Measurements from ENCODE around the gene UMAD1. TPM values are rescaled to one million over a fixed set of nuclear protein-coding genes. Genes with fewer than 3 reads are reported as not detected.

UMAD1 gene
- total RNA-seq, 6 experiments from 2014 or later = 7.6 to 15.3 (median 9.5) TPM

GRCh38 chr7:7701527-7701926 is 61.0 kb downstream of the UMAD1 start:
- TF ChIP-seq POLR2A (IDR thresholded peaks at IDR 0.05) (no peak), CTCF (IDR thresholded peaks at IDR 0.05) (no peak)
- Histone ChIP-seq H3K4me1 (peaks cover 0 to 8% (median 0%) of the 10 kb centered on the region in 4 donors), H3K27ac (no peak overlapping the region), H3K9me3 (no peaks in the 10 kb centered on the region), H3K36me3 (no peaks in the 10 kb centered on the region), H3K4me3 (no peak overlapping the region), H3K27me3 (no peaks in the 10 kb centered on the region)
- no peak for ATAC-seq
- intact Hi-C loops (cut with DNase I) = no loop called here
- no peak for DNase-seq
- WGBS (ENCODE audit: insufficient coverage, low coverage, low lambda C conversion rate, missing lambda C conversion rate) = 80% methylated on average over 1 of the region's 1 CpG

GRCh38 chr7:7702826-7703225 is 62.3 kb downstream of the UMAD1 start:
- Histone ChIP-seq H3K4me3 (no peak overlapping the region), H3K27ac (no peak overlapping the region), H3K27me3 (no peaks in the 10 kb centered on the region), H3K9me3 (no peaks in the 10 kb centered on the region), H3K4me1 (no peaks in the 10 kb centered on the region), H3K36me3 (no peaks in the 10 kb centered on the region)
- intact Hi-C loops (cut with DNase I) = no loop called here
- no peak for DNase-seq
- peak; percentile 58 to 84 (median 72) for ATAC-seq
- 44% methylated on average over 4 of the region's 4 CpGs for WGBS (ENCODE audit: insufficient coverage, low coverage, low lambda C conversion rate, missing lambda C conversion rate)
- TF ChIP-seq CTCF (IDR thresholded peaks at IDR 0.05) (no peak), POLR2A (IDR thresholded peaks at IDR 0.05) (no peak)

- no peak overlapping the region for H3K4me3 ChIP-seq
- ATAC-seq = peak; percentile 44 to 79 (median 50)
- no peaks in the 10 kb centered on the region for H3K9me3 ChIP-seq
- H3K27me3 ChIP-seq = no peaks in the 10 kb centered on the region
- 87% methylated on average over 7 of the region's 7 CpGs for WGBS (ENCODE audit: insufficient coverage, low coverage, low lambda C conversion rate, missing lambda C conversion rate)
- H3K36me3 ChIP-seq = no peaks in the 10 kb centered on the region
- H3K27ac ChIP-seq = no peak overlapping the region
- intact Hi-C loops (cut with DNase I) = no loop called here
- TF ChIP-seq CTCF (IDR thresholded peaks at IDR 0.05) = no peak
- no peak for TF ChIP-seq POLR2A (IDR thresholded peaks at IDR 0.05)
- no peaks in the 10 kb centered on the region for H3K4me1 ChIP-seq
- no peak for DNase-seq
These were observed 62.9 kb downstream of the UMAD1 start for GRCh38 chr7:7703427-7703826.

GRCh38 chr7:7704867-7705266 is 64.3 kb downstream of the UMAD1 start:
- Histone ChIP-seq H3K4me1 (no peaks in the 10 kb centered on the region), H3K27me3 (no peaks in the 10 kb centered on the region), H3K27ac (no peak overlapping the region), H3K4me3 (no peak overlapping the region), H3K36me3 (no peaks in the 10 kb centered on the region), H3K9me3 (no peaks in the 10 kb centered on the region)
- TF ChIP-seq CTCF (IDR thresholded peaks at IDR 0.05) (no peak), POLR2A (IDR thresholded peaks at IDR 0.05) (no peak)
- no peak for ATAC-seq
- WGBS (ENCODE audit: insufficient coverage, low coverage, low lambda C conversion rate, missing lambda C conversion rate) = 80% methylated on average over 4 of the region's 4 CpGs
- intact Hi-C loops (cut with DNase I) = no loop called here
- no peak for DNase-seq

- Histone ChIP-seq H3K27me3 (no peaks in the 10 kb centered on the region), H3K9me3 (no peaks in the 10 kb centered on the region), H3K36me3 (no peaks in the 10 kb centered on the region), H3K4me1 (no peaks in the 10 kb centered on the region), H3K4me3 (no peak overlapping the region), H3K27ac (no peak overlapping the region)
- TF ChIP-seq POLR2A (IDR thresholded peaks at IDR 0.05) (no peak), CTCF (IDR thresholded peaks at IDR 0.05) (no peak)
- 64% methylated on average over 2 of the region's 2 CpGs for WGBS (ENCODE audit: insufficient coverage, low coverage, low lambda C conversion rate, missing lambda C conversion rate)
- intact Hi-C loops (cut with DNase I) = no loop called here
- DNase-seq (no peak), ATAC-seq (no peak)
These were observed 64.8 kb downstream of the UMAD1 start for GRCh38 chr7:7705318-7705717.
